GM12873 (cell line): Measurements from ENCODE around the gene PLCXD3.

ENCODE experiments used
- TF ChIP-seq, protein P1 (sequence below): IDR thresholded peaks from 2 replicates; pipeline ENCODE4 v1.5.1; 2012; ENCODE audit warnings: low read depth, mild to moderate bottlenecking, moderate library complexity, low read length, control low read depth; ENCODE audit not compliant: insufficient read depth; ENCODE audit errors: missing control alignments

Gene PLCXD3

DNA sequence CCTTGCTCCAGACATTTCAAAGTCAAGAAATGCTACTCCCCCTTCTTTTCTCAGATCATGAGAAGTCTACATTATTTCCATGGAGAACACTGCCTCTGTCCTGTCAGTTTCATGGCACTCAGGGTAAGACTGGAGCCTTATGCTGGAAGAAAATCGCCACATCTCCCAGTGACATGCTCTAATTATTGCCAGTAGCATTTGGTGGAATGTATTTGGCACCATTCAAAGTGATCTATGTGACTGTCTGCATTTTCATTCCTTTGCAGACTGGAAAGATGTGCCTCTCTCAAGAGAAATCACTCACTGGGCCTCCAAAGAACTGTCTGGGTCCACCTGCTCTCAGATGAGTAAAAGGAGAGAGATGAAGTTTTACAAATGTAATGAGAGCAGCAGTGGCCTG, 840 bp upstream of the PLCXD3 start:
- TF ChIP-seq, protein P1, sequence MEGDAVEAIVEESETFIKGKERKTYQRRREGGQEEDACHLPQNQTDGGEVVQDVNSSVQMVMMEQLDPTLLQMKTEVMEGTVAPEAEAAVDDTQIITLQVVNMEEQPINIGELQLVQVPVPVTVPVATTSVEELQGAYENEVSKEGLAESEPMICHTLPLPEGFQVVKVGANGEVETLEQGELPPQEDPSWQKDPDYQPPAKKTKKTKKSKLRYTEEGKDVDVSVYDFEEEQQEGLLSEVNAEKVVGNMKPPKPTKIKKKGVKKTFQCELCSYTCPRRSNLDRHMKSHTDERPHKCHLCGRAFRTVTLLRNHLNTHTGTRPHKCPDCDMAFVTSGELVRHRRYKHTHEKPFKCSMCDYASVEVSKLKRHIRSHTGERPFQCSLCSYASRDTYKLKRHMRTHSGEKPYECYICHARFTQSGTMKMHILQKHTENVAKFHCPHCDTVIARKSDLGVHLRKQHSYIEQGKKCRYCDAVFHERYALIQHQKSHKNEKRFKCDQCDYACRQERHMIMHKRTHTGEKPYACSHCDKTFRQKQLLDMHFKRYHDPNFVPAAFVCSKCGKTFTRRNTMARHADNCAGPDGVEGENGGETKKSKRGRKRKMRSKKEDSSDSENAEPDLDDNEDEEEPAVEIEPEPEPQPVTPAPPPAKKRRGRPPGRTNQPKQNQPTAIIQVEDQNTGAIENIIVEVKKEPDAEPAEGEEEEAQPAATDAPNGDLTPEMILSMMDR = no peak

DNA sequence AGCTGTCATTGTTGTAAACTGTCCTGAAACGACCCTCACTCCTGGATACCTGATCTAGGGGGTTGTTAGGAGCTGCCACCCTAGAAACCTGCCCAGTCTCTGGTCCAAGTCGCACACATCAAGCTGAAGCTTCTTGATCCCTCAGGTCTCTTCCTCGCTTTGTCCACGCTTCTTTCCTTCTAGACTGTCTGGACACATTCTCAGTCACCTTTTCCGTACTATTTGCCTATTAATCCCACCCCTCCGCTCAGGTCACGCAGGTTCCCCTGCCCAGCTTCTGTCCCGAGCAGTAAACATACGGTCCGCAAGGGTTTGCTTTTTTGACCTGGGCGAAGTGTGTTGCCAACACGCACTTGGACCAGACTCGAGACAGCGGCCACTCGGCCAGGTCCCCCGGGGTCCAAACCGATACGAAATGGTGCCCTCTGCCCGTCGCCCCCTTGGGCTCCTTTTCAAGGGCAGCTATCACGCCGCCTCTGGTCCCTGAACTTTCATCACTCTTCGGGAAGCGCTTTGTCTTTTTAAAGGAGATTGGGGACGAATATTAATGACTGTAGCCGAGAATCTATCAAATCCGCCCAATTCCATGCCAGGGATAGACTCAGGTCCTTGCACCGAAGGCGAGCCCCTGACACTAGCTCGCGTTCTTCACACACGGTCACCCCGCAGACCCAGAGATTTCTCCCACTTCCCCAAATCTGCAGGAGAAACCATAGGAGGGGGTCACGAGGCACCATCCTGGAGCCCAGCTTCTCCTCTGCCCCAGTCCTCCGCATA, 814 bp downstream of the PLCXD3 start:
- TF ChIP-seq, protein P1 = no peak

DNA sequence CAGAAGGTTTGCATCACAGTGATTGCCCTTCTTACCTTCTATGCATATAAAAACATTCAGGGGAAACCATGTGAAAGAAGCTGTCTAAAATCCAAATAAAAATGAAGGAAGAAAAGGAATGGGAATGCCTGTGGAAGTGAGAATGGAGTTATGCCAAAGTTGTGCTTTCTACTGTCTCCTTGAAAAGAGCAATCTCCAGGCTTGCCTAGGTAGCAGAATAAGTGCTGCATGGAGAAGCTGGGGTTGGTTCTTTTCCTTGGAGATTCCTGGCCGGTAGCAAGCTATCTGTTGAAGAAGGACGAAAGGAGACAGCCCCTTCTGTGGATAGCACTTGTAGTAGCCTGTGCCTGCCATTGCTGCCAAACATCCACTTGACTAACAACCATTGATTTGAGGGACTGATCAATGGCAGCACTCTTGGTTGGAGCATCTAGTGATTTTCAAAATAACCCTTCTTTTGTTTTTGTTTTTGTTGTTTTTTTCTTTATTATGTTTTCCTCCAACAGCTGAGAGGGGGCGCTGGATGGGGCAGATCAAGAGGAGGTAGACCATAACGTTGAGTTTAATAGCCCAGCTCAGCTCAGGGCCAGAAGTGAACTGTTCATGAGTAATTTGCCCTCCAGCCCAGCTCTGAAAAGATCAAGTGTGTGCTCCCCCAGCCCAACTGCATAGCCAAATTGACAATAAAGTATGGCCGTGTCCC, 1.6 kb downstream of the PLCXD3 start:
- TF ChIP-seq, protein P1 = no peak

DNA sequence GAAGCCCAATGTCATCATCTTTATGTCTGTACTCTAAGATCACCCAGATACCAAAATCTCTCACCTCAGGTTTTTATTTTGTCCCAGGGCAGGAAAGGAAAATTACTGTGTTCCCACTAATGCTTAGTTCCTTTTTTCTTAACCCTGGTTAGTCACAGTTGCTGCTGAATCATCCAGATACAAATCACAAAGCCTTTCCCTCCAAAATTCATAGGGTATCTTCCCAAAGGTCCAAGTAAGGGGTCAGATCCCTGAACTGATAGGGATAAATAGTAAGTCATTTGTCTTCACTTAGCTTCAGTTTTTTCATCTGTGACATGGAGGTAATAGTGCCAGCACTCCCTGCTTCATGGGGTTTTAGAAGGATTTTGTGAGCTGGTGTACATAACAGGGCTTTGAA, 2.2 kb downstream of the PLCXD3 start:
- TF ChIP-seq, protein P1 = no peak

DNA sequence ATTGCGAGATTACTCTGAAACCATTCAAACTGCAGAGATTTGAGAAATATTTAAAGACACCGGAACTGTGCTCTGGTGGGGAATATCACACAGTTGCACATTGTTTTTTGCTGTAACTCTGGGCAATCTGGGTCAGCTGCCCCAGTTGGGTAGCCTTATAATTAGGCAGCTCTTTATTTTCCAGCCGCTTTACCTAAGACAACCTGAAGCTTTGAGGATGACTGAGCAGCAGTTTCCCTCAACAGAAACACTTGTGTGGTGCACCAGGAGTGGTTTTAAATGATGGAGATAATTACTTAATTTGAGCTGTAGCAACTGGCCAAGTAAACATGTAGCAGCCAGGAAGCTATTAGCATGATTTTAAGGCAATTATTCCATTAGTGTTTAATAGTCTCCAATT, 2.9 kb downstream of the PLCXD3 start:
- TF ChIP-seq, protein P1 = no peak

DNA sequence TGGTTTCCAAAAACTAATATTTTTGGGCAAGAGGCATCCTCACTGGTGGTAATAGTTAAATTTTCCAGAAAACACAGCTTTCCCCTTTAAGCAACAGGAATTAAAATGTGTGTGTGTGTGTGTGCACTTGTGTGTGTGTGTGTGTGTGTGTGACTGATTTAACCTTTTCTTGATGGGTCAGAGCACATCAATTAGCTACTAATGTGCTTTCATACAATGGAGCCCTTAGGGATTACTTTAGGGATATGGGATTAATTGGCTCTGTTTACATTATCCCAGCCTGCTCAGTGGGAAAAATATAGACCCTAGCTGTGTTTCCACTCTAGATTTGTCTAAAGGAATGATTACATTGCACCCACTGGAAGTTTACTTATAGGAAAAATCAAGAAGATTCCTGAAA, 6.5 kb downstream of the PLCXD3 start:
- TF ChIP-seq, protein P1 = no peak

DNA sequence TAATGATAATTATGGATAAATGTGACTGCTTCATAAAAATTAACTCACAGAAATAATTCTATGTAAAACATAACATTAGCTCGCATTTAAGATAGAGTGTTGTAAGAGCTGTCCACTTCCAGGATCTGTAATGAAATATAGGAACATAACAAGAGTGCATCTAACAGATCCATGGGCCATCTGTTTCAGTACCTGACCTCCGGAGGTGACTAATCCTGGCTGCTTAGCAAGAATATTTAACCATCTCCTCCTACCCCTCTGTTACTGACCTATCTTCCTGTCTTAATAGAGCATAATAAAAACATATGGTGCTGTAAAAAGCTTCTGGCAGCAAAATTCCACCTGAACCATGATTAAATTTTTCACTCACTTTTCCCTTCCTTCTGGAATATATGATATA, 7.1 kb downstream of the PLCXD3 start:
- TF ChIP-seq, protein P1 = no peak
